WTC11 (cell line): ENCODE results near the gene LRRC28. TPM values are rescaled to one million over a fixed set of nuclear protein-coding genes. Genes with fewer than 3 reads are reported as not detected.

Experiments
- ATAC-seq: fragments of 200-7000 bp; cut with Tn5 transposase; 2 replicates; pipeline ENCODE4 v1.10.0; 2021; ENCODE audit warnings: mild to moderate bottlenecking, moderate library complexity
- CTCF ChIA-PET: fragments of 300-600 bp; sonication (Branson Sonifier 250); formaldehyde crosslinking; loops from one replicate; lab custom pipeline; 2021; ENCODE audit warnings: antibody characterized with exemption; lab: Charles Lee
- POLR2A ChIA-PET: fragments of 350-600 bp; sonication (Branson Sonifier 250); formaldehyde crosslinking; loops from one replicate; lab custom pipeline; 2021; ENCODE audit warnings: antibody characterized with exemption; lab: Charles Lee
- DNase-seq: peaks from one replicate; pipeline ENCODE4 v3.0.0; 2021; ENCODE audit warnings: low spot score
- H3K27ac Mint-ChIP-seq: 2 replicates; pipeline ENCODE4 v1.8.0; 2021; ENCODE audit warnings: mixed read lengths
- H3K27me3 Mint-ChIP-seq: 2 replicates; pipeline ENCODE4 v1.8.0; 2021; ENCODE audit warnings: low read depth, mild to moderate bottlenecking, moderate library complexity, mixed read lengths
- H3K36me3 Mint-ChIP-seq: 2 replicates; pipeline ENCODE4 v1.8.0; 2021; ENCODE audit warnings: mixed read lengths
- H3K4me1 Mint-ChIP-seq: 2 replicates; pipeline ENCODE4 v1.8.0; 2022; ENCODE audit warnings: mixed read lengths
- H3K4me3 Mint-ChIP-seq: 2 replicates; pipeline ENCODE4 v1.8.0; 2021; ENCODE audit warnings: mild to moderate bottlenecking, moderate library complexity, mixed read lengths
- H3K9me3 Mint-ChIP-seq: 2 replicates; pipeline ENCODE4 v1.8.0; 2021; ENCODE audit warnings: mixed read lengths
- ARID4B ChIP-seq: sonication (generic); formaldehyde crosslinking; IDR thresholded peaks from 2 replicates; pipeline ENCODE4 v1.8.0; 2023; ENCODE audit warnings: missing genetic modification reagents, mild to moderate bottlenecking, borderline replicate concordance
- ATF2 ChIP-seq: sonication (generic); formaldehyde crosslinking; IDR thresholded peaks from 2 replicates; pipeline ENCODE4 v1.8.1; 2022; ENCODE audit warnings: low read depth, missing genetic modification reagents, borderline replicate concordance
- ELF4 ChIP-seq: sonication (generic); formaldehyde crosslinking; IDR thresholded peaks from 2 replicates; pipeline ENCODE4 v1.8.1; 2022; ENCODE audit warnings: low read depth, mild to moderate bottlenecking, moderate library complexity, missing genetic modification reagents
- EMX1 ChIP-seq: fragments of 250-450 bp; sonication (Bioruptor Pico); IDR thresholded peaks from 2 replicates; pipeline ENCODE4 v1.8.0; 2021; ENCODE audit warnings: mild to moderate bottlenecking
- ESRRA ChIP-seq: sonication (generic); formaldehyde crosslinking; IDR thresholded peaks from 2 replicates; pipeline ENCODE4 v1.8.1; 2022; ENCODE audit warnings: mild to moderate bottlenecking, missing genetic modification reagents, borderline replicate concordance
- FOXK1 ChIP-seq: sonication (generic); formaldehyde crosslinking; IDR thresholded peaks from 2 replicates; pipeline ENCODE4 v1.8.0; 2022; ENCODE audit warnings: mild to moderate bottlenecking, moderate library complexity, missing genetic modification reagents
- FOXP1 ChIP-seq: sonication (generic); formaldehyde crosslinking; IDR thresholded peaks from 2 replicates; pipeline ENCODE4 v1.8.0; 2022; ENCODE audit warnings: missing genetic modification reagents, mild to moderate bottlenecking, moderate library complexity, borderline replicate concordance
- HMGA2 ChIP-seq: fragments of 250-450 bp; sonication (Bioruptor Pico); IDR thresholded peaks from 2 replicates; pipeline ENCODE4 v1.4.0; 2021; ENCODE audit warnings: mild to moderate bottlenecking, moderate library complexity
- HMGXB4 ChIP-seq: sonication (generic); formaldehyde crosslinking; IDR thresholded peaks from 2 replicates; pipeline ENCODE4 v1.8.1; 2023; ENCODE audit warnings: mild to moderate bottlenecking, moderate library complexity, missing genetic modification reagents
- NR3C1 ChIP-seq: sonication (generic); formaldehyde crosslinking; conservative IDR thresholded peaks from 2 replicates; pipeline ENCODE4 v1.8.1; 2023; ENCODE audit warnings: low read depth, mild to moderate bottlenecking, missing genetic modification reagents
- OVOL2 ChIP-seq: fragments of 250-450 bp; sonication (Bioruptor Pico); IDR thresholded peaks from 2 replicates; pipeline ENCODE4 v1.9.0; 2021; ENCODE audit warnings: mild to moderate bottlenecking, borderline replicate concordance
- RELA ChIP-seq: sonication (generic); formaldehyde crosslinking; IDR thresholded peaks from 2 replicates; pipeline ENCODE4 v1.8.1; 2022; ENCODE audit warnings: missing genetic modification reagents, mild to moderate bottlenecking, borderline replicate concordance
- STAT6 ChIP-seq: sonication (generic); formaldehyde crosslinking; conservative IDR thresholded peaks from 2 replicates; pipeline ENCODE4 v1.8.1; 2023; ENCODE audit warnings: mild to moderate bottlenecking, low read depth, missing genetic modification reagents, moderate library complexity
- ZBTB21 ChIP-seq: sonication (generic); formaldehyde crosslinking; IDR thresholded peaks from 2 replicates; pipeline ENCODE4 v1.8.1; 2023; ENCODE audit warnings: mild to moderate bottlenecking, missing genetic modification reagents, borderline replicate concordance
- ZNF219 ChIP-seq: sonication (generic); formaldehyde crosslinking; IDR thresholded peaks from 2 replicates; pipeline ENCODE4 v1.8.0; 2023; ENCODE audit warnings: missing genetic modification reagents, mild to moderate bottlenecking, borderline replicate concordance
- ZNF232 ChIP-seq: sonication (generic); formaldehyde crosslinking; IDR thresholded peaks from 2 replicates; pipeline ENCODE4 v1.8.0; 2022; ENCODE audit warnings: mild to moderate bottlenecking, missing genetic modification reagents
- ZNF263 ChIP-seq: sonication (generic); formaldehyde crosslinking; IDR thresholded peaks from 2 replicates; pipeline ENCODE4 v1.8.1; 2022; ENCODE audit warnings: low read depth, mild to moderate bottlenecking, moderate library complexity, missing genetic modification reagents
- ZNF423 ChIP-seq: fragments of 250-450 bp; sonication (Bioruptor Pico); IDR thresholded peaks from 2 replicates; pipeline ENCODE4 v2.1.2; 2022; ENCODE audit warnings: mild to moderate bottlenecking, moderate library complexity
- ZNF532 ChIP-seq: fragments of 250-450 bp; sonication (Bioruptor Pico); IDR thresholded peaks from 2 replicates; pipeline ENCODE4 v1.9.0; 2021; ENCODE audit warnings: mild to moderate bottlenecking, borderline replicate concordance
- ZNF671 ChIP-seq: fragments of 250-450 bp; sonication (Bioruptor Pico); IDR thresholded peaks from 2 replicates; pipeline ENCODE4 v1.8.0; 2021; ENCODE audit warnings: mild to moderate bottlenecking
- total RNA-seq: library from RNA; stranded (reverse); gene quantifications from 3 replicates; pipeline ENCODE4 v1.2.3, GENCODE V29; 2021

Gene LRRC28
- total RNA-seq, 1 experiment from 2014 or later: 18.4 TPM

- no peak for TF ChIP-seq HMGXB4 (CRISPR knock-in tag)
- no peak for TF ChIP-seq ZNF532
Observed at GRCh38 chr15:99207672-99208071, 43.6 kb upstream of the LRRC28 start (continued).

GRCh38 chr15:99209326-99209725, 42.0 kb upstream of the LRRC28 start:
- POLR2A ChIA-PET: no interaction called here
- no peak overlapping the region for H3K4me3 Mint-ChIP-seq
- ATAC-seq: no peak
- no peaks in the 10 kb centered on the region for H3K9me3 Mint-ChIP-seq
- DNase-seq: no peak
- H3K36me3 Mint-ChIP-seq: 0 out of 2 replicates have a peak, but pooled peaks cover 9% of the 10 kb centered on the region
- no peak overlapping the region for H3K27ac Mint-ChIP-seq
- no peaks in the 10 kb centered on the region for H3K27me3 Mint-ChIP-seq
- CTCF ChIA-PET: no interaction called here
- no peaks in the 10 kb centered on the region for H3K4me1 Mint-ChIP-seq
- TF ChIP-seq ATF2 (no peak), FOXK1 (CRISPR knock-in tag) (no peak), FOXP1 (CRISPR knock-in tag) (no peak), ZNF219 (no peak), ESRRA (CRISPR knock-in tag) (no peak)

GRCh38 chr15:99210334-99210733, 40.9 kb upstream of the LRRC28 start:
- no peaks in the 10 kb centered on the region for H3K4me1 Mint-ChIP-seq
- H3K27me3 Mint-ChIP-seq: no peaks in the 10 kb centered on the region
- H3K4me3 Mint-ChIP-seq: no peak overlapping the region
- no peak for DNase-seq
- ChIA-PET POLR2A (interaction anchor here (0.6 kb wide), 1 partner anchor 921 kb away, joined by 3 read pairs; no protein-coding TSS in a partner anchor), CTCF (interaction anchor here (1.0 kb wide), 1 partner anchor 105 kb away, joined by 4 read pairs; no protein-coding TSS in a partner anchor)
- no peaks in the 10 kb centered on the region for H3K9me3 Mint-ChIP-seq
- H3K27ac Mint-ChIP-seq: no peak overlapping the region
- no peak for ATAC-seq
- H3K36me3 Mint-ChIP-seq: peaks cover 12% of the 10 kb centered on the region
- TF ChIP-seq ELF4 (CRISPR knock-in tag) (no peak), ZNF671 (CRISPR knock-in tag) (no peak), HMGA2 (no peak), ZNF232 (CRISPR knock-in tag) (no peak), ZBTB21 (CRISPR knock-in tag) (no peak), ZNF423 (CRISPR knock-in tag) (no peak), OVOL2 (CRISPR knock-in tag) (no peak), RELA (CRISPR knock-in tag) (no peak), FOXK1 (CRISPR knock-in tag) (no peak), ARID4B (no peak), NR3C1 (CRISPR knock-in tag) (no peak), EMX1 (CRISPR knock-in tag) (no peak), STAT6 (CRISPR knock-in tag) (no peak), ZNF263 (CRISPR knock-in tag) (no peak)
